ENCODE results near the gene ALKBH3.

DNA sequence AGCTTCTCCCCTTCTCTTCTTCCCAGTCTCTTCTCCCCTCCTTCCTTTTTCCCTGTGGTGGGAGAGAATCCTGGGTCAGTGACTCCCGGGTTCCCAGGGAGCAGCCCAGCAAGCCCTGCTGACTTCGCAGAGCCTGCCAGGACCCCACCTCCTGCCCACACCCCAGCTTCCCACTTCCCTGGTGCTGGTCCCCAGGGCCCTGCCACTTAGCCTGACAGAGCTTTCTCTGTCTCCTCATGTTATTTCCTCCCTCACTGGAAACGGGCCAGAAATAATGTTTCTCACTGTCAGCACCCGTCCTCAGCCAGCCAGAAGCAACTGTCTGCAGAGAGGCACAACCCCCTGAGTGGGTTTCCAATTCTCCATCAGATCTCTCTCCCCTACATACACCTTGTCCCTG is 88.9 kb downstream of the ALKBH3 start:
- TF ChIP-seq EP300 (IDR thresholded peaks at IDR 0.05): no peak
- TF ChIP-seq, protein P1, sequence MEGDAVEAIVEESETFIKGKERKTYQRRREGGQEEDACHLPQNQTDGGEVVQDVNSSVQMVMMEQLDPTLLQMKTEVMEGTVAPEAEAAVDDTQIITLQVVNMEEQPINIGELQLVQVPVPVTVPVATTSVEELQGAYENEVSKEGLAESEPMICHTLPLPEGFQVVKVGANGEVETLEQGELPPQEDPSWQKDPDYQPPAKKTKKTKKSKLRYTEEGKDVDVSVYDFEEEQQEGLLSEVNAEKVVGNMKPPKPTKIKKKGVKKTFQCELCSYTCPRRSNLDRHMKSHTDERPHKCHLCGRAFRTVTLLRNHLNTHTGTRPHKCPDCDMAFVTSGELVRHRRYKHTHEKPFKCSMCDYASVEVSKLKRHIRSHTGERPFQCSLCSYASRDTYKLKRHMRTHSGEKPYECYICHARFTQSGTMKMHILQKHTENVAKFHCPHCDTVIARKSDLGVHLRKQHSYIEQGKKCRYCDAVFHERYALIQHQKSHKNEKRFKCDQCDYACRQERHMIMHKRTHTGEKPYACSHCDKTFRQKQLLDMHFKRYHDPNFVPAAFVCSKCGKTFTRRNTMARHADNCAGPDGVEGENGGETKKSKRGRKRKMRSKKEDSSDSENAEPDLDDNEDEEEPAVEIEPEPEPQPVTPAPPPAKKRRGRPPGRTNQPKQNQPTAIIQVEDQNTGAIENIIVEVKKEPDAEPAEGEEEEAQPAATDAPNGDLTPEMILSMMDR (IDR thresholded peaks at IDR 0.05): no peak
- no peak for TF ChIP-seq POLR2A (IDR thresholded peaks at IDR 0.05)

Measured in upper lobe of left lung (tissue), 4 donors.